Stimulated activated CD4-positive, alpha-beta T cell treated with anti-CD3 and anti-CD28 coated beads, Interleukin-2, amount 100 ng/mL, for 4 hours (primary cell): ENCODE measurements around the gene RHOG.
"Not testable (repeated sequence)": the region's sequence is repeated elsewhere in the genome, so short reads cannot be mapped to it uniquely, and the experiment has no call there.

Experiments
- DNase-seq: peaks from one replicate; pipeline ENCODE4 v3.0.0-alpha.2; 2020; ENCODE audit warnings: low read depth

Gene RHOG

DNA sequence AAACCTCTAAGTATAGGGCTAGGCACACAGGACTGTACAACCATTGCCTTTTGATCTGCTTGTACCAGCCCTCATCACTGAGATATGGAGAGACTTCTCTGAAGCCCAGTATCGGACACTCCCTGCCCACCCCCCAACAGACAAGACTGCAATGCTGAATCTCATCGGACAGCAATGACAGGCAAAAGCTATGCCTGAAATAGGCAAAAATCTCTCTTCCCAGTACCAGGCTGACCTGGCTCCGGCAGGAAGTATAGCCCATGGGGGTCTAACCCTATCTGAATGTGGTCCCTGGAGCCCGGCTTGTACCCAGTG lies 6.5 kb downstream of the RHOG start:
- DNase-seq, result no peak

- no peak for DNase-seq
These were observed 7.3 kb downstream of the RHOG start for GRCh38 chr11:3833449-3833848.

DNA sequence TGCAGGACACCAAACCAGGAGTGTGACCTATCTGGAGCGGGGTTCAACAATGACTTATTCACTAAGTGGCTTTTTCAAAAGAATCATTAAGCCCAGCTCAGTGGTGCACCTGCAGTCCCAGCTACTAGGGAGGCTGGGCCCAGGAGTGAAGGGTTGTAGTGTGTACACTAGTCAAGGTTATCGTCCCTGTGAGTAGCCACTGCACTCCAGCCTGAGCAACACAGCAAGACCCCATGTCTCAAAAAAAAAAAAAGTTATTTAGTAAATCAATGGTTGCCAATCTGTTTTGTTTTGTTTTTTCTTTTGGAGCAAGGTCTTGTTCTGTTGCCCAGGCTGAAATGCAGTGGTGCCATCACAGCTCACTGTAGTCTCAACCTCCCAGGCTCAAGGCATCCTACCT lies 7.9 kb downstream of the RHOG start:
- DNase-seq, result no peak

GRCh38 chr11:3831378-3832239 lies 9.2 kb downstream of the RHOG start:
- no peak for DNase-seq

GRCh38 chr11:3830730-3831129 lies 10.0 kb downstream of the RHOG start:
- DNase-seq, result no peak

DNA sequence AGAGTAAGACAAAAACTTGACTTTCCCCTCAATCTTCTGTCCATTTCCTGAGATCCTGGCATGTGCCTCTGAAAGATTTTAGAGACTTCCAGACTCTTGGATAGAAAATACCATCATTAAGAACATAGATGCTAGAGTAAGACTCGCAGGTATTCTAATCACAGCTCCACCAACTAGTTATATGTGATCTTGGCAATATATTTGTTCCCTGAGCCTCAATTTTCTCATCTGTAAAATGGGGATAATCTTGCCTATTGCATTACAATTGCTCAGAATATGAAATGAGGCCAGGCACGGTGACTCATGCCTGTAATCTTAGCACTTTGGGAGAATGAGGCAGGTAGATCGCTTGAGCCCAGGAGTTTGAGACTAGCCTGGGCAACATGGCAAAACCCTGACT lies 10.7 kb downstream of the RHOG start:
- DNase-seq, result no peak

GRCh38 chr11:3827434-3828186 lies 13.1 kb downstream of the RHOG start:
- no peak for DNase-seq

DNA sequence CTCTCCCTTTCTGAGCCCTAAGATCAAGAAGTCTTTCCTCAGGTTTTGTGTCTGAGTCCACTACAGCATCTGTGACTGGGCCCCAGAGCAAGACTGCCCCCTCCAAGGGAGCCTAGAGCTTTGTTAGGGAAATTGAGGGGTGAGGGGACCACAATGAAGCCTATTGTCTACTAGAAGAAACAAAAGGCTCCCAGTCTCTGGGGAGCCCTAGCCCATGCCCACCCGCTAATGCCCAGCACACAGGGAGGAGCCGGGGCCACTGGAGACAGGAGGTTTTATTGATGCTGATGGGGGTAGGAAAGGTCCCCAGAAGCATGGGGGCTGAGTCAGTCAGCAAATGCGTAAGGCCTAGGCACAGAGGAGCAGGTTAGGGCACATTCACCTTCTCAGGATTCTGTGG lies 14.0 kb downstream of the RHOG start:
- DNase-seq, result no peak

- no peak for DNase-seq
These were observed 15.1 kb downstream of the RHOG start for GRCh38 chr11:3825473-3826154.

DNA sequence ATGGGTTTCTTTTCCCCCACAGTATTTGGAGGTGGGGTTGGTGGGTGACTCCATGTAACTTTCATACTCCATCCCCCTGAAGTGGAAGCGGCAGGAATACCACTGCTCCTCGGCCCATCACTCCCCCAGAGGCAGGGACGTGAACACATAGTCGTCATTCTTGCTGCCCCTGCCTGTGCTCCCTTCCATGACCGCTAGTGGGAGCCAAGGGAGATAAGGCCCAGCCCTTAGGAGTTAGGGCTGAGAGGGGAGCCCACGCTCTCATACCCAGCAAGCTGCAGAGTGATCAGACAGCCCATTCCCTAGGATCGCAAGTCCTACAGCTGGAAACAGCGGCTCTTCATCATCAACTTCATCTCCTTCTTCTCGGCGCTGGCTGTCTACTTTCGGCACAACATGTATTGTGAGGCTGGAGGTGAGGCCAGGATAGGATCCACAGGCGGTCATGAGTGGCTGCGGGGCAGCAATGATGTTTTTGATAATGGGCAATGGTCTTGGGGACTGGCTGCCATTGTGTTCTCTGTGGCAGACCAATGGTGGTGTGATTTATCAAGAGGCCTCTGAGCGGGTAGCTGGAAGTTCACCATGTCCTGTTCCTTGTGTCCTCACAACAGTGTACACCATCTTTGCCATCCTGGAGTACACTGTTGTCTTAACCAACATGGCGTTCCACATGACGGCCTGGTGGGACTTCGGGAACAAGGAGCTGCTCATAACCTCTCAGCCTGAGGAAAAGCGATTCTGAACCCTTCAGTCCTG lies 15.9 kb downstream of the RHOG start:
- DNase-seq, result peak; percentile 74

DNA sequence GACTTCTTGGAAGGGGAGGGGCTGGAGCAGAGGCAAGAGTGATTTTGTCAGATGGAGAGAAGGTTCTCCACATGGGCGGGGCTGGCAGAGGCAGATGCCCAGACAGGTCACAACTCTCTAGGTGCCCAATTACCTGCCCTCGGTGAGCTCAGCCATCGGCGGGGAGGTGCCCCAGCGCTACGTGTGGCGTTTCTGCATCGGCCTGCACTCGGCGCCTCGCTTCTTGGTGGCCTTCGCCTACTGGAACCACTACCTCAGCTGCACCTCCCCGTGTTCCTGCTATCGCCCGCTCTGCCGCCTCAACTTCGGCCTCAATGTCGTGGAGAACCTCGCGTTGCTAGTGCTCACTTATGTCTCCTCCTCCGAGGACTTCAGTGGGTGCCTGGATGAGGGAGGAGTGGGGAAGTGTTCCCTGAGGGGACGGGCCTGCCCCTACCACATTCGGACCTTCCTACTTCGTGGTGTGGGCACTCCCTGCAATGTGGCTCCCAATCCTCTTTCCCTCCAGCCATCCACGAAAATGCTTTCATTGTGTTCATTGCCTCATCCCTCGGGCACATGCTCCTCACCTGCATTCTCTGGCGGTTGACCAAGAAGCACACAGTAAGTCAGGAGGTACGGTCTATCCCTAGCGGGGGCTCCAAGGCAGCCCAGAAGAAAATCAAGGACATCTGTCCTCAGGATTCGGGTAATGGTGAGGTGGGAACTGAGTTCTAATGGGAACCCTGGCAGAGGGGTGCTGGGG lies 16.8 kb downstream of the RHOG start:
- DNase-seq, result no peak

- DNase-seq, result no peak
These were observed 17.5 kb downstream of the RHOG start for GRCh38 chr11:3823303-3823702.

- DNase-seq, result no peak
These were observed 18.4 kb downstream of the RHOG start for GRCh38 chr11:3822312-3822711.

DNA sequence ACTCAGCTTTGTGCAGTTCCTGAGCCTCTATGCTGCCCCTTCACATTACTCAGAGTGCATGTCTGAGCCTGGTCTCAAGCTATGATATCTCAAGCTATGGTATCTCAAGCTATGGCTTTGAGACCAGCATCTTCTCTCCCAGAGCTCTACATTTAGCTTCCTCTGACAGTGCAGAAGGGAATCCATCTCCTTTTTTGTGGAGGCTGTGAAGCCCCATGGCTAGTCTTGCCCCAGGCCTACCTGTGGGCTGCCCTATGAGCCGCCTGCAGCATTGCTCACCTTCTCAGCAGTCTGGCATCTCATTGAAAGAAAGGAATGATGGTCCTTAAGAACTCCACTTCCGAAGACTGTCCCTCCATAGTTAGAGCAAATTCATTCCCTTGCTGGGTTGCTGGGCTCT lies 19.8 kb downstream of the RHOG start:
- DNase-seq, result no peak

- DNase-seq, result no peak
These were observed 23.5 kb downstream of the RHOG start for GRCh38 chr11:3817181-3817800.

GRCh38 chr11:3816673-3817072 lies 24.1 kb downstream of the RHOG start:
- no peak for DNase-seq

- DNase-seq, result no peak
These were observed 24.9 kb downstream of the RHOG start for GRCh38 chr11:3815845-3816244.

- DNase-seq, result not testable (repeated sequence)
These were observed 25.9 kb downstream of the RHOG start for GRCh38 chr11:3814832-3815231.

- no peak for DNase-seq
These were observed 29.8 kb downstream of the RHOG start for GRCh38 chr11:3810951-3811350.

- DNase-seq, result no peak
These were observed 30.3 kb downstream of the RHOG start for GRCh38 chr11:3810446-3810845.

GRCh38 chr11:3809624-3809928 lies 31.2 kb downstream of the RHOG start:
- no peak for DNase-seq
